Posterior cingulate gyrus (tissue), 11 donors: ENCODE data around the gene FAM170A.
A peak's percentile ranks its signal among the peaks of the same experiment; 100 is the strongest.

ENCODE experiments used
- DNase-seq, 10 donors: peaks; one replicate each; pipeline versions ENCODE4 v3.0.0 to v3.0.0-alpha.2; 2020 to 2021; ENCODE audit warnings: mixed read lengths in 3 of 10
- intact Hi-C: fragments of 100-400 bp; cut with DNase I; formaldehyde crosslinking; loops from one replicate; pipeline ENCODE4 v1.15.1; 2023

Gene FAM170A, protein sequence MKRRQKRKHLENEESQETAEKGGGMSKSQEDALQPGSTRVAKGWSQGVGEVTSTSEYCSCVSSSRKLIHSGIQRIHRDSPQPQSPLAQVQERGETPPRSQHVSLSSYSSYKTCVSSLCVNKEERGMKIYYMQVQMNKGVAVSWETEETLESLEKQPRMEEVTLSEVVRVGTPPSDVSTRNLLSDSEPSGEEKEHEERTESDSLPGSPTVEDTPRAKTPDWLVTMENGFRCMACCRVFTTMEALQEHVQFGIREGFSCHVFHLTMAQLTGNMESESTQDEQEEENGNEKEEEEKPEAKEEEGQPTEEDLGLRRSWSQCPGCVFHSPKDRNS

DNA sequence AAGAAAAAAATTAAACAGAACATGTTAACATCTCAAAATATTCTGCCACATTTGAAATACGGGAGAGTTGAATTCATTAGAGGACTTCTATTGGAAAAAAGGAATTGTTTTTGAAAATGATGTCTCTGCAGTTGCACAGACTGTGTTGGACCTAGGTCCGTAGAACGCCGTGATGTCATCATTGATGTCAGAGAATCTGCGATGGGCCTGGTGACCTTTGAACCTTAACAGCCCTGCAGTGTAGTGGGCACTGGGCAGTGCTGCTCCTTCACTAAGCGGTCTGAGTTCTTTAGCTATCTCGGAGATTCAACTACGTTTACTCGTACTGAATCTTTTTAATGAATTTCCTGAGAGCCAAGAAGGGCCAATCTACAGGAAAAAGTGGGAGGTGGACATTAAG lies at the start of gene FAM170A:
Gene FAM170A (plus strand): TSS at position 220 of the 400 bp plus-strand sequence. CDS start 211 bp downstream, outside the sequence.
- intact Hi-C loops, result no loop called here
- DNase-seq, result peak in 1 of 10 donors; percentile 34

DNA sequence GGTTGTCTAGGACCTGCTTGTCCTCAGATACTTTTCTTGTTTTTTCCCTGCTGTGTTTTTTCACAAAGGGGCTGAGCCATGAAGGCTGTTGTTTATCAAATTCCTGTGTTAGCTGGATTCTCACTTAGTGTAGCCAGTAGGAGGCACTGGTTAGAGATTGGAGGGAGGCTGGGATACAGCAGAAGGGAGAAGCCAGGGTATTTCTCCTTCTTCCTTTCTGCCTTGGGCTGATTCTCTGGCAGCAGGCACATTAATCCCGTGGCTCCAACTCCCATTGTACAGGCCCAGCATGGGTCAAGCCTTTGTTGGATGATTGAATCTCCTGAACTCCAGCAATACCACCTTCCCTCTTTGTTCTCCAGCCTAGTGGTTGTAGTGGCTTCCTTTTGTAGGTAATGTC lies 46.4 kb upstream of the FAM170A start:
- no peak for DNase-seq
- intact Hi-C loops, result no loop called here

DNA sequence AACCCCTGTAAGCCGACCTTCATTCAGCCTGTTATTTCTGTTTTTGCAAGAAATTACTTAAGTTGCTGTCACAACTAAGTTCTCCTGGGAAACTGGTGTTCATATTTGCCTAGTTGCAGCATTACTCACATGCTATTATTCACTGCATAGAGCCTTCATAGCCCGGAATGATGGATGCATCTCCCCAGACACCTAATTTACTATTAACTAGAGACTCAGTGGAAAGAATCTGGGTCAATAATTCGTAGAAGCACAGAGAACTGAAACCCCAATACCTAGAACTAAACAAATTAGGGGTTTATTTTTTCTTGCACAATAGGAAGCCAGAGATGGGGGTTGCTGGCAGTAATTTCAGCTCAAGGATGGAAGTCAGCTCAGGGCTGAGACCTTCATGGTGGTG lies 45.7 kb upstream of the FAM170A start:
- DNase-seq, result peak in 1 of 10 donors; percentile 17
- intact Hi-C loops, result no loop called here

DNA sequence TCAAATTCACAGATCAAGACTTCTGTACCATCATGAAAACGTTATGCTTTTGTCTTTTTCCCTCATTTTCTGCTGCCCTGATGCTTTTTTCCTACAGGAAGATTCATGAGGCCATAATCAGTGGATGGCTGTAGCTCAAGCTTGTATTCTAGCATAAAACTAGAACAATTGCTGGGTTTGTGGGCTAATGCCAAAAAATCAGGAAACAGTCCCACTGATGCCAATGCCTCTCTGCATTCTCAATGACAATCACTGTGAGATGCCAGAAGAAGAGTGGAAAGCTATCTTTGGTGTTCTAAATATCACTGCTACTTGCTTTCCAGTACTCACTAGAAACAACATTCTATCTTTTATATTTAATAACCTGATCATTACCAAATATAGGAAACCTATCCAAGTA lies 33.3 kb upstream of the FAM170A start:
- DNase-seq, result peak in 1 of 10 donors; percentile 13
- intact Hi-C loops, result no loop called here

DNA sequence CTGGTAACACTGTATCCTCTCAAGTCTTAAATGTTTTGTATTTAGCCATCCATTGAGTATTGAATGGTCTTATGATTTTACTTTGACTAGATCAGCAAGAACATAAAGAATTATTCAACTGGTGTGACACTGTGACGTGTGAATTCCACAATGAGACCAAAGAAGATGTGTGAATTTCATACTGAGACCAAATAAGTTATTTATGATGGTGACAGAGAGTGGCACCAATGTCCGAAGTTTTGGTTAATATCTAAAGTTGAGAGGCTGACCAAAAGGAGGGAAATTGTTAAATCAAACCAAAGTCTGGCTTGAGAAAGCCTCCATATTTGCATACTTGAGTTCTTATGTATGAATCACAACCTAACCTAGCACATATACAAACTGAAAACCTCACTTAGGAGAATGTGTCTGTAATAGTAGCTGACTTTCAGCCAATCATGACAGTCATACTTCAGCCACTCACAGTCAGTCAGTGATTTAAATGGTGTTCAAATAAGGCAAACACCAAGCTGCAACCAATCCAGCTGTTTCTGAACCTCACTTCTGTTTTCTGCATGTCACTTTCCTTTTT lies 31.5 kb upstream of the FAM170A start:
- intact Hi-C loops, result no loop called here
- no peak for DNase-seq

DNA sequence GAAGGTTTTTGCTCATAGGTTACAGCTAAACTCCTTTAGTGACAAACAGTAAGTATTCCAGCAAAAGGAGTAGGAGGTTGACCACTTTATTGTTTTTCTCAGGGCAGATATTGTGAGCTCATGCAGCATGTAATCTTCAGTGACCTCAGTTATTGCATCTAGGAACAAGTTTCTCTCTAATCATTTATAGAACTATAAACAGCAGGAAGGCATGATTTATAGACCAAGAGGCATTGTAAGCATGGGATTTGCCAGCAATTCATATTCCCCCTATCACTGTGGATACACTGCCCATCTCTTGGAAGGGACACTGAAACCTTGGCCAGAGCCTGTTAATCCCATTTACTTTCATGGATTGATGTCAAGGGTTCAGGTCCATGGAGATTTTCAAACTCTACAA lies 15.4 kb upstream of the FAM170A start:
- DNase-seq, result no peak
- intact Hi-C loops, result no loop called here

DNA sequence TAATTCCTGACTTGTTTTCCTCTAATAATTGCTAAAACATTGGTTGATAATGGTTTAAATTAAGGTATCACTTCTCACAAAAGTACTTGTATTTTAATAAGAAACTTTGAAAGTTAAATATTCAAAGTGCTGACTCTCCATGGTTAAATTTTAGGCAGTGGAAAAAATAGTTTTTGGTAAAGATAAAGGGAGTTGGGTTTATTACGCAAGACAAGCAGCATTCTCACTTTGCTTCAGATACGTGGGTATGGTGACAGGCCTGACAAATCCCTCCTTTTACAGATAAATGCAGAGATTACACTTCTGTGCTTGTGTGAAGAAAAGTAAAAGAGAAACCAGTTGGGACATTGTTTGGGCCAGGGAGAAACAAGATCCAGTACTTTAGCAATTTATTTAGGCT lies 14.5 kb upstream of the FAM170A start:
- no peak for DNase-seq

DNA sequence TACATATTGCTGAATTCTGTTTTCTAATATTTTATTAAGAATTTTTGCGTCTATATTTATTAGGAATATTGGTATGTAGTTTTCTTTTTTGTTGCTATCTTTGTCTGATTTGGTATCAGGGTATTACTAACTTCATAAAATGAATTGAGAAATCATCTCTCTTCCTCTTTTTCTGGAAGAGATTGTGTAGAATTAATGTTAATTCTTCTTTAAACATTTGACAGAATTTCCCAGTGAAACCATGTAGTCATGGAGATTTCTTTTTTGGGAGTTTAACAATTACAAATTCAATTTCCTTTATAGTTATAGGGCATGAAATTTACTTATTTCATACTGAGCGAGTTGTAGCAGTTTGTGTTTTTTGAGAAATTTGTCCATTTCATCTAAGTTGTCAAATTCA lies 3.3 kb upstream of the FAM170A start:
- intact Hi-C loops, result no loop called here
- DNase-seq, result no peak

More for the DNA sequence above, 14.5 kb upstream of the FAM170A start:
- intact Hi-C loops, result no loop called here

DNA sequence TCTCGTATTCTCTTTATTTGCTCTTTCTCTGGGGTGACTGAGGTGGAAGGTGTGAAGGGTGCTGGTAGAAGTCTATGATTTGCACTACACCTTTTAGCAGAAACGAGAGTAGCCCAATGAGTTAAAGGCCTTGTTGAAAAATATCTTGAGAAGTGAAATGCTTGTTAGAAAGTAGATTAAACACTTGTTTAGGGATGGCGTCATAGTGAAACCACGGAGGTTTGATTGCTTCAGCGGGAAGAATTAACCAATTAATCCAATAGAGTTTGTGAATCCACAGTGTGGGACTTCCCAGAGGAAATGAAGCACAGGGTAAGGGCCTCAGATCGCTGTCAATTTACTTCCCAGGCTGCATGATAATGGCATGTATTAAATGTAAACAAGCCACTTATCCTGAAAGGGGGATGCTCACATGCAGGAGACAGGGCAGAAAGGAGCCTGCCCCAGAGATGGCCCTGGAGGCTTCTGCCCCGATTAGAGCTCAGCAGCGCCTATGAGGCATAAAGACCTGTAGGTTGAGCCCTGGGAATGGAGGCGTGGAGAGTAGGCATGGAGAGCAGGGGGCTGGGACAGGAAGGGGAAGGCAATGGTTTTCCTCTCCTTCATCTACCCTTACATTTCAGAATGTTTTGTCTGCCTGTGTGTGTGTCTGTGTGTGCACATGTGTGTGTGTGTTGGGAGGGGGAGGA lies 1.5 kb downstream of the FAM170A start:
- intact Hi-C loops, result no loop called here
- no peak for DNase-seq

DNA sequence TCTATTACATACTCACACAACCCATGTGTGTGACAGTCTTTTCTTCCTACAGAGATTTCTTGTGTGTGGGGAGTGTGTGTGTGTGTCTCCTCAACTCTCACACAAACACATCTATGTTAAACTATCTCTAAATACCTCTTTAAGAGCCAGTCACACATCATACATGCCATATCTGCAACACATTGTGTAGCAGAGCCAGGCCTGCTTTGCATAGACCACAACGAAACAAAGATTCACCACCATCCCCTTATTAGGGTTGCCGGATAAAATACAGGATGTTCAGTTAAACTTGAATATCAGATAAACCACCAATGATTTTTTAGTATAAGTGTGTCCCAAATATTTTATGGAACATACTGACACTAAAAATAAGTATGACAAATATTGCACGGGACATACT lies 2.3 kb downstream of the FAM170A start:
- intact Hi-C loops, result no loop called here

DNA sequence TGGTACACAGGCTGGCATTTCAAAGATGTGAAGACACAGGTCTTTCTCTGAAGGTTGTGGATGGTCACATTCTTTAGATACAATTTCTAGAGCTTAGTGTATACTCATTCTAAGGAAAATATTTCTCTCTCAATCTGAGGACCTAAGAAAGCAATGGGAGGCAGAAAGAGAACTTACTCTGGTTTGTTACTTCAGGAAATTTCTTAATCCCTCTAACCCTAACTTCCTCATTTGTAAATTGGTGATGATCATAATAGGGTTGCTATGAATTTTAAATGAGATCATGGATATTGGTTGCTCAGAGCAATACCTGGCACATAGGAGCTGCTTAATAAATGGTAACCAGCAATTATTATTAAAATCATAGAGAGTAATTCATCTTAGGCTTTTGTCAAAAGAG lies 22.1 kb downstream of the FAM170A start:
- no peak for DNase-seq
- intact Hi-C loops, result no loop called here

More for the DNA sequence above, 2.3 kb downstream of the FAM170A start:
- DNase-seq, result no peak

DNA sequence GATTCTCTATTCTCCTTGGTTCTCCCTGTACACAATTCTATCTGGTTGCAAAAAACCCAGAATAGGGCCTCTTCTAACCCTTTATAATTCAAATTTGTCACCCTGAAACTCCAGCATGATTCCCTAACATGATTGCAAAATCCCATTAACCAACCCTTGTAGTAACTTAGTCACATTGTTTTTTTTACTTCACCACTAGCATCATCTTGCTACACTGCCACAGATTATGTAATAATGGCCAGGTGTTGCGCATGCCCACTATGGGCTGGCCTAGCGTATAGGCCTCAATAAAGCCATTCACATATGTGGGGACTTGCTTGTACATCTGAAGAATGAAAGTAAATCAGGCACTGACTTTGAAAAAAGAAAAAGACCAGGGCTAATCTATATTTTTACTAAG lies 25.7 kb downstream of the FAM170A start:
- intact Hi-C loops, result no loop called here
- no peak for DNase-seq

DNA sequence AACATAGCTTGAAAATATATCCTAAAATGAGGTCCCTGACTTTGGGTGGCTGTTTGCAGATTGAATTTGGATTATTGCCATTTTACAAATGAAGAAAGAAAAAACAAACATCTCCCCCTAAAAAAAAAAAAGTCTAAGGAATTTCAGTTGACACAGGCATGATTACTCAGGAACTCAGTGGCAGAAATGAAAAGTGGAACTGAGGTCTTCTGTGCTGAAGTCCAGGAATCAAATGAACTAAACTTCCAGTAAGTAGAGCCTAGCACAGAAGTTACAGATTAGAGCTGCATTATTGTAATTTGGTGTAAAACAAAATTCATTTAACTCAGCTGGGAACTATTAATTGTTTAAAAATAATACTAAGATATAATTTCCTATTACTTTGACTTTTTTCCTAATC lies 26.7 kb downstream of the FAM170A start:
- no peak for DNase-seq
- intact Hi-C loops, result no loop called here

DNA sequence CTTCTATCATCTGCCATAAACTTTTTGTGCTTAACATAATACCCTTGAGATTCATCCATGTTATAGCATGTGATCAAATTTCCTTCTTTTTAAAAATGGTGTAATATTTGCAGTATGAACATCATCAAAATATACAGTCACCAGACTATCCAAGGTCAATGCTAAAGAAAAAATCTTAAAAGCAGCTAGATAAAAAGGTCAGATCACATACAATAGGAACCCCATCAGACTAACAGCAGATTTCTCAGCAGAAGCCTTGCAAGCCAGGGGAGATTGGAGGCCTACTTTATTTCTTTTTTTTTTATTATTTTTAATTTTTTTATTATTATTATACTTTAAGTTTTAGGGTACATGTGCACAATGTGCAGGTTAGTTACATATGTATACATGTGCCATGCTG lies 37.2 kb downstream of the FAM170A start:
- DNase-seq, result no peak
- intact Hi-C loops, result no loop called here

DNA sequence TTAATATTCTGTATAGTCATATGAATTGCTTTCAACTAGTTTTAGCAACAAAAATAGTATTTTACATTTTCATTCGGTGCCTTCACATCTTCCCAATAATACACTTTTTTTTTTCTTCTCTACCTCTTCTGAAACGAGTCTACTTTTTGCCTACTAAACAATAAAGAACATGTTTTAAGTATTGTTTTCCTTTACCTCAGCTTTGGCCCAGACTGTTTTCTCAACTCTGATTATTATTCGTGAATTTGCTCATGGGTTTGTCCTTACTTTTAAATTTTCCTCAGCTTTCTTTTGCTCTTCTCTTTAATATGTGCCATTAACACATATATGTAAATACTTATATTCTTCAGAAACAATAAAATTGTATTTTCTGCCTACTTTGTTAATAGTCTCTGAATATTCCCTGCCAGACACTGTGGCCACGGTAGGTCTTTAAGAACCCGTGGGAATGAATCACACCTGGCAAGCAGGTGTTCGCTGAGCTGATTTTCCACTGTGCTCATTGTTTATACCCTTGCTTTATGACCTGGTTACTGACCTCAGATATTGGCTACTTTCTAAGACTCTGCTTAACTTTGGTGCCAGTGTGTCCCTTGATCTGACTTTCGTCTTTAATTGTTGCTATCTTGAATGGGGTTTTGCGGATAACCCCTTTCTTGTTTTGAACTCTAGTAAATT lies 49.1 kb downstream of the FAM170A start:
- intact Hi-C loops, result no loop called here
- no peak for DNase-seq

DNA sequence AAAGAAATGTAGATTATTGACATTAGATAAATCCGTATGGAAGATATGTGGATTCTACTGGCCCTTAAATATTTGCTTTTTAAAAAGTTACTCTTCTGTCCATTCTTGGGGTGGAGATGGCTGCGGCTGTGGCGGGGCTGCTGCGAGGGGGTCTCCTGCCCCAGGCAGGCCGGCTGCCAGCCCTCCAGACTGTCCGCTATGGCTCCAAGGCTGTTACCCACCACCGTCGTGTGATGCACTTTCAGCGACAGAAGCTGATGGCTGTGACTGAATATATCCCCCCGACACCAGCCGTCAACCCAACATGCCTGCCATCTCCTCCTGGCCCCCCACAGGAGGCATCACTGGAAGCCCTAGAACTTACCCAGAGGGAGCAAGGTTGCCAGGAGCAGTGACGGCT lies 50.7 kb downstream of the FAM170A start:
- intact Hi-C loops, result no loop called here

DNA sequence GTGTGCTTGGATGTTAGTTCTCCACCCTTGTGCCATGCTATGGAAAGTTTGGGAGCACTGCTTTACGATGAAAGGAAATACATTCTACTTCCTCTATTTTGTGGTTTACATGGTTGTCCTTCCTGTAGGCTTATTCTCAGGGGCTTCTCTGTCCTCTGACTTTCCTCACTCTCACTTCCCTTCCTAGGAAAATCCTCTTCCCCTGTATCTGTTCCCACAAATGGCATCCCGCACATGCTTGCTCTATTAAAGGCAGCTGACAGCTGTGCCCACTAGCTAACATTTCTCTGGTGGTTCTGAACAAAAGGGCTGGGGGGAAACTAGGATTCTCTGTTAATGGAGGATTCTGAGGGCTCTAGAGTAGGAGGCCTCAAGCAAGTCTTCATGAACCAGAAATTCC lies 52.4 kb downstream of the FAM170A start:
- intact Hi-C loops, result no loop called here
- no peak for DNase-seq

More for the DNA sequence above, 50.7 kb downstream of the FAM170A start:
- peak in 2 of 10 donors; percentile 42 to 69 for DNase-seq

DNA sequence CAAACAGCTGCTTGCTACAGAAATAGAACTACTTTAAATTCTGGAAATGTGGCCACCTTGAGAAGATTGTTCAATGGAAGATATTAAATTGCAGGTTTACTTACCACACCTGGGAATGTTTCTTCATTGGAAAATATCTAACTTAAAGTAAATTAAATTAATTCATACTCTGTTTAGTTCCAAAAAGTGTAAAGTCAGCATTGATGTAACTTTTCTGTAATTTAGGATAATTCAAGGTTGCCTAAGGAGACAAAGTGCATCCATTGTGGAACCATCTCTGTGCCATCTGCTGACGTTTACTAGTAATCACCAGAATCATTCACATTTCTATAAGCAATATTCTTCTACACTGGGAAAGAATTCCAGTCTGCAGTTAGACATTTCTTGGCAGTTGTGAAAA lies 53.0 kb downstream of the FAM170A start:
- DNase-seq, result no peak
- intact Hi-C loops, result no loop called here
